HG03108 (cell line): ENCODE data around the gene DPP4.
"Not testable (repeated sequence)": the region's sequence is repeated elsewhere in the genome, so short reads cannot be mapped to it uniquely, and the experiment has no call there.

Experiments
- ATAC-seq: cut with Tn5 transposase; IDR thresholded peaks from one replicate; pipeline ENCODE4 v1.9.1; 2021; ENCODE audit warnings: moderate library complexity; ENCODE audit not compliant: unreplicated experiment

The DPP4 gene

GRCh38 chr2:162060532-162060931, 13.5 kb downstream of the DPP4 start:
- ATAC-seq: no peak

DNA sequence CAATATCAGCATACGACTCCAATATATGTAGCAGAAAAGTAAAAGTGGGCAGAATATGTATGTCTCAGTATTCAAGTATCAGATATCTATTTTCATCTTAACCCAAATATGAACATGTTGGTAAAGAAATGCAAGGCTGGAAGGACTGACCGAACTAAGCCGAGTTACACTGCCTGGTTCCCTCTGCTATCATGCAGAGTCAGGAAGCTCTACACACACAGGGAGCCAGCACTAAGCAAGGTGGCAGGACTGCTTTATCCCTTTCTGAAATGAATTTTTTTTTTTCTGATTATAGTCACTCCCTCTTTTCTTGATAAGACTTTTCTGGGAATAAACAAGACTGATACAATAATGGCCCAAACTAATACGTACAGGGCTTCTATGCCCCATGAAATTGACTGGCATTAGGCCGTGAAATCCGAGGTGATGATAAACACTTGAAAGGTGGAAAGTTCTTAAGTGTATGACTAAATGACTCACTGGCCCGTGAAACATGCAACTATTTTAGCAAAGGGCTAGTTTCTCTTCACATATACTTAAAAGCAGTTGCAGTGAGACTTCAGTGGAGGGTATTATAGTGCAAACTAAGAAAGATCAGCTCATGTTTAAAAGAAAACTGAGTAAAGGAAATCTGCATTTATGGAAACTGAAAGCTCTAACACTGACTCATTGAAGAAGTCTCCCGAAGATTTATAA, 14.9 kb downstream of the DPP4 start:
- peak; percentile 79 for ATAC-seq

- ATAC-seq: no peak
Observed at GRCh38 chr2:162057426-162057825, 16.6 kb downstream of the DPP4 start.

GRCh38 chr2:162056796-162057399, 17.1 kb downstream of the DPP4 start:
- no peak for ATAC-seq

DNA sequence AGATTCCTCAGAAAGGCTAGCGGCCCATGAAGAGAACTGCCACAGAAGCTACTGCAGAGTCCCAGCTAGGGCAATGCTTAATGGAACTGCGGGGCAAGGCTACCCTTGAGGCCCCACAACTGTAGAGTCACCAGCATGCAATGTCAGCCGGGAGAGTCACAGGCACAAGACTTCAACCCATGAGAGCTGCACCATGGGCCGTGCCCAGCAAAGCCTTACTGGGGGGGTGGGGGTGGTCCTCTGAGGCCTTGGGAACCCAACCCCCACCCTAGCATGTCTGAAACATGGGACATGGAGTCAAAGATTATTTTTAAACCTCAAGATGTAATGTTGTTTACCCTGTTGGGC, 20.2 kb downstream of the DPP4 start:
- ATAC-seq: no peak

DNA sequence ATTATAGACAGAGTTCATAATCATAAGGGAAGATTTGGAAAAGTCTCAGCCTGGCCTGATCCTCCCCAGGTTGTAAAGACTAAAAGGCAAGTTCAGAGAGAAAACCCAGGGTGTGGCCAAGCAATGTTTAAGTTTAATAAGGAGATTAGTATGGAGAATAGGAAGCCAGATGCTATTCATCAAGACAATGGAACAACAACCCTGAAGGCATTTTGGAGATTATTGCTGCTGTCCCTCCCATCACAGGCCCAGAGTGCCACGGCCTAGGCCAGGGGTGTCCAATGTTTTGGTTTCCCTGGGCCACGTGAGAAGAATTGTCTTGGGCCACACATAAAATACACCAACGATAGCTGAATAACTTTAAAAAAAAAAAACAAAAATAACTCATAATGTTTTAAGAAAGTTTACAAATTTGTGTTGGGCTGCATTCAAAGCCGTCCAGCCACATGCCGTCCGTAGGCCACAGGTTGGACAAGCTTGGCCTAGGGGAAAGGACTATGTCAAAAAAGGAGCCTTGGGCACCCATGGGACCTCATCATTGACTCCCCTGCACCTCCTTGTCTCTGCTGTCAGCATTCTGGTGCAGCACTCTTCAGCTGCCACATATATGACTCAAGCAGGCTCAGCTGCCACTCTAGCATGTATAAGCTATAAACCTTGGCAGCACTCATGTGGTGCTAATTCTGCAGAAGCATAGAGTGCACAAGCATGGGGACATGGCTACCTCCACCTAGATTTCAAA, 20.8 kb downstream of the DPP4 start:
- no peak for ATAC-seq

DNA sequence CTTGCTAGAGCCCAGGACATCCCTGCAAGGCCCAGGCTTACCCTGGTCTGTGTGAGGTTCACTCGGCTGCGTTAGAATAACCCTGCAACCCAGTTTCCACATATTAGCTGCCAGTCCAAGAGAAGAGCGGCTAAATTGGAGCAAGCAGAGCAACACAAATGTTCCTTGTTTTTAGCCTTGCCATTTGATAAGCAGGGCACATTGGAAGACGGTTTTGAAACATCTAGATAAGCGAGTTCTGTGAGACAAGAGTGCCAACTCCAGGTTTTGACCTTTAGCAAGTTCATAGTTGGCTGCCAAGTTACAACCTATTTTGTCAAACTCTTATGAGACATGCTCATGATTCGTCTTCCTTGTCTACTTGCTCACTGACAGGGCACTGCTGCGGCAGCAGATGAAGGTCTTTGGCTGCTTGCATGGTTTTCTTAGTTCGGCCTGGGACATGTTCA, 23.5 kb downstream of the DPP4 start:
- ATAC-seq: no peak

DNA sequence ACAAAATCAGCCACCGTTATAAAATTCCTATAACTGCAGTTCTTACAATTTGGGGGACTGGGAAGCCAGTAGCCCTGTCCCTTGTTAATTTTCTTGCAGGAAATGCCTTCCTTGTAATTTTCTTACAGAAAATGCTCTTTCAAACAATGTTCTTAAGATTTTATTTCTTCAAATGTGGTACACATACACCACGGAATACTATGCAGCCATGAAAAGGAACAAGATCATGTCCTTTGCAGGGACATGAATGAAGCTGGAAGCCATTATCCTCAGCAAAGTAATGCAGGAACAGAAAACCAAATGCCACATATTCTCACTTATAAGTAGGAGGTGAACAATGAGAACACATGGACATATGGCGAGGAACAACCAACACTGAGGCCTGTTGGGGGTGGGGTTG, 24.9 kb downstream of the DPP4 start:
- not testable (repeated sequence) for ATAC-seq

DNA sequence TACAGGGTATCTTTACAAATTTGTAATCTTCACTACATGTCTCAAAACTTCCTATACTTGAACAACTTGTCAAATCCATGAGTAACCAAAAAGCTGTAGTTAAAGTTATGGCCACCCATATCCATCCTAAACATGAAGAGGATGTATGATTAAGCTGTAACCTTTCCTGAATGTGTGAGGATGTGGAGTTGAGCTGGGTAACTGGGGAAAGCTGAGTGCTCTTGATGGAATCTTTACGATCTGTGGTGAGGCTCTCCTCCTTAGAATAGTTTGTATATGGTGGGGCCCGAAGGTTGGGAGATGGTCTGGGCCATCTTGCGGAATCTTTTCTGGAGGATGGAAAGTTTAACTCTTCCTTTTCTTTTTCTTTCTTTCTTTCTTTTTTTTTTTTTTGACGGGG, 29.4 kb downstream of the DPP4 start:
- ATAC-seq: no peak

GRCh38 chr2:162043132-162043531, 30.9 kb downstream of the DPP4 start:
- ATAC-seq: no peak

DNA sequence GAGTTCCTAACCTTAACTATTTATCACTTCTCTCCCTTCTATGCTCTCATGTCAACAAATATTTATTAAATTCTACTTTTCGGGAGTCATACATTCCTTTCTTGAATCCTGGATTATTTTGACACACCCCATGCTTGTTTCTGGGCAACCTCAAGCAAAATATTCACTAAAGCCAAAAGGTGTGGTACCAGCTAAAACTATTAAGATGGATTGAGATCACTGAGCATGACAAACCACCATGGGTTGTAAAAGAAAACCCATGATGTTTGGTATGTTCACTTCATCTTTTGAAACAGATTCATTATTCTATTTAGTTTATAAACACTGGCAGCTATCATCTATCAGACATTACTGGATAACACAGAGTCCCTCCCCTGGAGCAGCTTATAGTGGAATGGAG, 32.5 kb downstream of the DPP4 start:
- ATAC-seq: no peak

DNA sequence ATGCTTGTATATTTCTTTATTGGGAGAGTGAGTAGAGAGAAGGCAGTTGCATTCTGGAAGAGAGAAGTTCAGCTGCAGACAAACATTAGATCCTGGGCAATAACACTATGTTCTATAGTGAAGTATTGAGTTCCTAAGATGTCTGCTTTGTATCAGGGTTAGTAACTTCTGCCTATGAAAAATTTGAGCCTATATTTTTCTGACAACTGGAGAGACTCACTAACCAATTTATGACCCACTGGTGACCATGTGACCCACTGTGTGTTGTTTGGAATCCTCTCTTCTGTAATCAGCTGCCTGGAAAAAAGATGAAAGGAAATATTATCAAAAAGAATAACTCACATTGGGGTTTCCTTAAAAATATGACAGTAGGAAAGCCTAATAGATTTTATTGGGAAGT, 35.3 kb downstream of the DPP4 start:
- ATAC-seq: no peak

DNA sequence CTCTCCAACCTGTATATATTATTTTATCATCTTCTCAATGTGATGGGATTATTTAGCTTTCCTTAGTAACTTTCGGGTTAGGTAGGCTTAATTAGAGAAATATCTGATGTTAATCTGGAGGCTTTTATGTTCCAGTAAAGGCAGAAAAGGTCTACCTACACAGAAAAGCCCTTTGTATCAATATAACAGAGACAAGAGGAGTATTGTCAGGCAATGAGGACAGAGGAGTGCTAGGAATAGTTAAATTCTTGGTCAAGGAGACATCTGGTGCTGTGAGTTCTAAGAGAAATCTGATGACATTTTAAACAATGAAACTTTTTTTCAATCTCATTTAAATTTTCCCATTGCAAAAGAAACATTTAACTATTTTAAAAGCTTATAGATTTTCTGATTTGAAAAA, 36.1 kb downstream of the DPP4 start:
- ATAC-seq: no peak

- no peak for ATAC-seq
Observed at GRCh38 chr2:162037028-162037795, 36.8 kb downstream of the DPP4 start.

- ATAC-seq: no peak
Observed at GRCh38 chr2:162035981-162036380, 38.0 kb downstream of the DPP4 start.

DNA sequence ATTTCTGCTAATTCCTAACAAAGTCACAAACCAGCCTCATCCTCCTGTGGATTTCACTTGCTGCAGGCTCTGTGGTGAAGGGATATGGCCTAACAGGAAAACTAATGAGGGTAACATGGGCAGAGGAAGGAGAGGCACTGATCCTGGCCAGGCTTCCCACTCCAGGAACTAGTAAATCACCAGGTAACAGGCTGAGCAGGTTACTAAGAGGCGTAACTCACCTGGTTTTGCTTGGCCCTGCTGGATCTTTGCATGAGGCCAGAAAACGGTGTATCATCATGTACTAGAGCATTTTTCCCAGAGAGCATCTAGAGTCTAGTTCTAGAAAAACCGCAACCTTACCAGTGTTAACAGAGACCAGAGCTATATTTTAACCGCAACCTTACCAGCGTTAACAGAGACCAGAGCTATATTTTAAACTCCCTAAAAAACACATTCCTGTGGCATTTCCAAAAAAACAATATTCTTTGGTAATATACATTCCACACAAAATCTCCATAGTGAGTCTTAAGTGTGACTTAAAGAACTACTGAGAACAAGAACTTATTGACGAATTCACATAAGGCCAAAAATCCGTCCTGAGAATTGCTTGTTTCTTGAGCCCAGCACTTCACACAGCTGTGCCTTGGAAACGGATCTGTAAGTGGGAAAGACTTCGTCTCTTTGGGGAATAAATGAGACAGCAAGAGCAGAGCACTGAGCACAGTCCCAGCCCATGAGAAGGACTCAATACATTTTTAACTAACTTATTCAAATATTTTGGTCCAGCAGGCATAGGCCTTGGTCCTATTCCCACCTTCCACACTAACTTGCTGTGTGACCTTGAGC, 43.4 kb downstream of the DPP4 start:
- no peak for ATAC-seq

DNA sequence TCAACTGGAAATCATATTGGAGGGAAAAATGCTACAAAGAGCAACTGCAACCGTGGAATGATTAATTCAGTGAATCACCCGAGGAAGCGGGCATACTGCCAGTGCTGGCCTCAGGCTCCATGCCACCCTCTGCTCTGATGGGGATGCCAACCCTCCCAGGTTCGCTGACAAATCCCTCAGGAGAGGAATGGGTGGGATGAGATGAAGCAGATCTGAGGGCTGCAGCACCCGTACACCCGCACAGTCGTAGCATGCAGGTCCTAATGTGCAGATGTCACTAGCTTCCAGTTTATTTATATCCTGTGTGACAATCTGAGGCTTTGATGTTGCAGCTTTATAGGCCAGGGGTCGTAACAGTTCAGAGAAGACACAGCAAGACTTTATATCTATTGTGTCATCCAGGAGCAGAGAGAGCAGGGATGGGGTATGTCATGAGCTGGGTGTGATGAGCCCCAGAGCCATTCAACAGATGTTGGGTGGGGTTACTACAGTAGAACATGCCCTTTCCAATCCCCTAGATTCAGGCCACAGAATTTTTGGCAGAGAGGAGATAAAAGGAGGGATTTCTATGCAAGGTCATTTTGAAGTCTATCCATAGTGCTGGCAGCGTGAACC, 44.6 kb downstream of the DPP4 start:
- no peak for ATAC-seq

GRCh38 chr2:162028511-162028910, 45.5 kb downstream of the DPP4 start:
- ATAC-seq: no peak

DNA sequence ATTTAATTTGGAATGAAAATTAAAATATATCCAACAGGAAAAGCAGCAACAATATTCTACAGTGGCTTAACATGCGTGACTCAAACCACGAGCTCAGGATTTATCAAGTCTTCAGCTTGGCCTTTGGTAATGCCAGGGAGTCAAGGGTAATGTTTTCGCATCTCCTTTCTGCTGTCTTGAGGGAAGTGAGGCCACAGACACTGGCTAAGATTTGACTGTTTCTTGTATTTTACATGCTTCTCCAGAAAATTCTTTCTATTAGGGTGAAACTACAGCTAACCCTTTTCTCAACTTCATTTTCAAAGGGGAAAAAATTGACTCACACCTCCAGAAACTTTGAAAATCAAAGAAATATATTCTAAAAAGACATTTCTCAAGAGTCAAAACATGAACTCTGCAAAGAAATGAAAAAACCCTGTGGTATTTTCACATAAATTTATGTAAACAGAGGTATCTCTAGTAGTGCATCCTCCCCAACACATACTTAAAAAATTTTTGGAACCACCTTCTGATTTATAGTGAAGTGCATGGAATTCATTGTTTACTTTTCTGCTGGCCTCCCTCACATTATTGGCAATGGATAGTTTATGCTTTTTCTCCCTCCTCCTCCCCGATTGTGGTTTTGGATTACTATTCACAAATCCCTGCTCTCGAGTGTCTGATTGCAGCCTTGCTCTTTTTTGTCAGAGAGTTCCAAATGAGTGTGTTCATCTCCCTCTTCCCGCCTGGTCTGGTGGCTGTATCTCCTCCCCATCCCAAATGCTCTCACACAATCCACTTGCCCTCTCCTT, 48.7 kb downstream of the DPP4 start:
- no peak for ATAC-seq
